Measurements from ENCODE around the gene MB. TPM values are rescaled to one million over a fixed set of nuclear protein-coding genes. Genes with fewer than 3 reads are reported as not detected.
A peak's percentile ranks its signal among the peaks of the same experiment; 100 is the strongest.

MB gene
- polyA plus RNA-seq, 3 donors: not detected

- peaks cover 11 to 13% (median 13%) of the 10 kb centered on the region in 3 donors for H3K27me3 Mint-ChIP-seq (ENCODE audit: low read depth in 3 of 3)
- H3K36me3 Mint-ChIP-seq: no peaks in the 10 kb centered on the region
- Histone ChIP-seq H3K79me2 (ENCODE audit: insufficient read depth, low read length) (no peaks in the 10 kb centered on the region), H3K4me3 (replicated peaks in 1 of 3; ENCODE audit: low read depth in 2 of 3, low read length in 3 of 3) (no peak overlapping the region), H3K9me3 (replicated peaks in 1 of 2; ENCODE audit: control insufficient read depth in 1 of 2, insufficient read depth in 1 of 2, low read length in 2 of 2) (no peaks in the 10 kb centered on the region), H3K4me1 (ENCODE audit: control insufficient read depth in 1 of 2, insufficient read depth in 2 of 2, low read length in 2 of 2) (peaks cover 7 to 12% of the 10 kb centered on the region in 2 donors), H3K4me2 (replicated peaks; ENCODE audit: extremely low read depth, low read length, poor library complexity, severe bottlenecking) (no peak overlapping the region), H3K27ac (ENCODE audit: low read depth in 1 of 2, low read length in 2 of 2) (no peak overlapping the region), H3K36me3 (replicated peaks in 1 of 2; ENCODE audit: control insufficient read depth in 1 of 2, insufficient read depth in 2 of 2, low read length in 2 of 2) (no peaks in the 10 kb centered on the region), H3K27me3 (ENCODE audit: control insufficient read depth in 2 of 2, insufficient read depth in 2 of 2, low read length in 2 of 2) (no peaks in the 10 kb centered on the region), H2AFZ (ENCODE audit: insufficient read depth, low read depth, low read length, poor library complexity, severe bottlenecking) (no peak overlapping the region), H3K9ac (ENCODE audit: insufficient read depth, low read length, poor library complexity, severe bottlenecking) (no peak overlapping the region), H4K20me1 (ENCODE audit: insufficient read depth, low read length) (no peaks in the 10 kb centered on the region)
- H3K4me3 Mint-ChIP-seq: no peak overlapping the region
- DNase-seq: no peak
- TF ChIP-seq CTCF (IDR thresholded peaks at IDR 0.05): peak; percentile 13
- WGBS (ENCODE audit: insufficient coverage): 89% methylated on average over 1 of the region's 1 CpG
- peaks cover 18% of the 10 kb centered on the region for H3K4me1 Mint-ChIP-seq
- H3K9me3 Mint-ChIP-seq: peaks cover 0 to 2% (median 0%) of the 10 kb centered on the region in 7 donors
- no peak overlapping the region for H3K27ac Mint-ChIP-seq
- intact Hi-C loops (cut with micrococcal nuclease): no loop called here
Observed at GRCh38 chr22:35618427-35619223, 1.5 kb upstream of the MB start.

GRCh38 chr22:35616043-35616442 is 1.1 kb downstream of the MB start:
- 13% methylated on average over 1 of the region's 7 CpGs for WGBS (ENCODE audit: insufficient coverage)
- Histone ChIP-seq H4K20me1 (ENCODE audit: insufficient read depth, low read length) (no peaks in the 10 kb centered on the region), H3K36me3 (replicated peaks in 1 of 2; ENCODE audit: control insufficient read depth in 1 of 2, insufficient read depth in 2 of 2, low read length in 2 of 2) (no peaks in the 10 kb centered on the region), H3K79me2 (ENCODE audit: insufficient read depth, low read length) (no peaks in the 10 kb centered on the region), H2AFZ (ENCODE audit: insufficient read depth, low read depth, low read length, poor library complexity, severe bottlenecking) (no peak overlapping the region), H3K9me3 (replicated peaks in 1 of 2; ENCODE audit: control insufficient read depth in 1 of 2, insufficient read depth in 1 of 2, low read length in 2 of 2) (no peaks in the 10 kb centered on the region), H3K4me1 (ENCODE audit: control insufficient read depth in 1 of 2, insufficient read depth in 2 of 2, low read length in 2 of 2) (peaks cover 25 to 32% of the 10 kb centered on the region in 2 donors), H3K27me3 (ENCODE audit: control insufficient read depth in 2 of 2, insufficient read depth in 2 of 2, low read length in 2 of 2) (no peaks in the 10 kb centered on the region), H3K4me2 (replicated peaks; ENCODE audit: extremely low read depth, low read length, poor library complexity, severe bottlenecking) (no peak overlapping the region), H3K27ac (ENCODE audit: low read depth in 1 of 2, low read length in 2 of 2) (no peak overlapping the region), H3K9ac (ENCODE audit: insufficient read depth, low read length, poor library complexity, severe bottlenecking) (no peak overlapping the region), H3K4me3 (replicated peaks in 1 of 3; ENCODE audit: low read depth in 2 of 3, low read length in 3 of 3) (no peak overlapping the region)
- H3K9me3 Mint-ChIP-seq: peaks cover 0 to 2% (median 0%) of the 10 kb centered on the region in 7 donors
- TF ChIP-seq CTCF (IDR thresholded peaks at IDR 0.05): no peak
- peaks cover 13 to 15% (median 14%) of the 10 kb centered on the region in 3 donors for H3K27me3 Mint-ChIP-seq (ENCODE audit: low read depth in 3 of 3)
- H3K36me3 Mint-ChIP-seq: no peaks in the 10 kb centered on the region
- H3K27ac Mint-ChIP-seq: no peak overlapping the region
- DNase-seq: no peak
- H3K4me1 Mint-ChIP-seq: peaks cover 35% of the 10 kb centered on the region
- H3K4me3 Mint-ChIP-seq: peak overlapping the region in 1 of 2 donors; percentile 51
- intact Hi-C loops (cut with micrococcal nuclease): no loop called here
